Fibroblast of lung (primary cell): ENCODE measurements around the gene CDYL.

Experiments
- EZH2 ChIP-seq: IDR thresholded peaks from 2 replicates; pipeline ENCODE4 v1.5.1; 2012; ENCODE audit warnings: low read length, control low read depth, mild to moderate bottlenecking; ENCODE audit errors: missing control alignments
- TF ChIP-seq, protein P1 (sequence below), 2 donors: IDR thresholded peaks in 1 of 2; conservative IDR thresholded peaks in 1 of 2; 1 replicate in 1 of 2; 2 replicates in 1 of 2; pipeline ENCODE4 v1.5.1; 2011 to 2012; ENCODE audit warnings: low read length in 2 of 2, control low read depth in 1 of 2, inconsistent platforms in 1 of 2, low read depth in 1 of 2, mild to moderate bottlenecking in 1 of 2

DNA sequence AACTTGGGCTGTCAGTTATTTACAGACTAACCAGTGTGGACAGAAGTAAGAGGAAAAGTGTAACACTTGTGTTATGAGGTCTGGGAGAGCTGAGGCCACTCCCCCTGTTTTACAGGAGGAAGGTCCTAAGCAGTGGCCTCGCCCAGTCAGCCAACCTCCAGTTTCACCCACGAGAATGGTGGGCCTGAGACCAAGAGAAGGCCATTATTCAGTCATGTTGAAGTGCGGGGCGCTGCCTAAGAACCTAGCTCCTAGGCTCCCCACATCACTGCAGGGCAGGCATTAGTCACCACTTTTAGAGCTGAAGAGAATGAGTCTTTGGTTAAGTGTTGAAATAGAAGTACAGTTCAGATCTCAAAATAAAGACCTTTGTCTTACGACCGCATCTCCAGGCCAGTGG lies 27.9 kb downstream of the CDYL start:
- TF ChIP-seq, protein P1, sequence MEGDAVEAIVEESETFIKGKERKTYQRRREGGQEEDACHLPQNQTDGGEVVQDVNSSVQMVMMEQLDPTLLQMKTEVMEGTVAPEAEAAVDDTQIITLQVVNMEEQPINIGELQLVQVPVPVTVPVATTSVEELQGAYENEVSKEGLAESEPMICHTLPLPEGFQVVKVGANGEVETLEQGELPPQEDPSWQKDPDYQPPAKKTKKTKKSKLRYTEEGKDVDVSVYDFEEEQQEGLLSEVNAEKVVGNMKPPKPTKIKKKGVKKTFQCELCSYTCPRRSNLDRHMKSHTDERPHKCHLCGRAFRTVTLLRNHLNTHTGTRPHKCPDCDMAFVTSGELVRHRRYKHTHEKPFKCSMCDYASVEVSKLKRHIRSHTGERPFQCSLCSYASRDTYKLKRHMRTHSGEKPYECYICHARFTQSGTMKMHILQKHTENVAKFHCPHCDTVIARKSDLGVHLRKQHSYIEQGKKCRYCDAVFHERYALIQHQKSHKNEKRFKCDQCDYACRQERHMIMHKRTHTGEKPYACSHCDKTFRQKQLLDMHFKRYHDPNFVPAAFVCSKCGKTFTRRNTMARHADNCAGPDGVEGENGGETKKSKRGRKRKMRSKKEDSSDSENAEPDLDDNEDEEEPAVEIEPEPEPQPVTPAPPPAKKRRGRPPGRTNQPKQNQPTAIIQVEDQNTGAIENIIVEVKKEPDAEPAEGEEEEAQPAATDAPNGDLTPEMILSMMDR (conservative IDR thresholded peaks at IDR 0.05 in 1 of 2, IDR thresholded peaks at IDR 0.05 in 1 of 2; ENCODE audit: low read depth in 1 of 2, low read length in 2 of 2), result no peak
- TF ChIP-seq EZH2, result no peak
